Activated T-cell treated with anti-CD3 and anti-CD28 coated beads for 4 hours (primary cell): ENCODE measurements around the gene ZDHHC11B.
"Not testable (repeated sequence)": the region's sequence is repeated elsewhere in the genome, so short reads cannot be mapped to it uniquely, and the experiment has no call there.

Experiments used
- DNase-seq: peaks from one replicate; pipeline ENCODE4 v3.0.0-alpha.2; 2020

ZDHHC11B gene

DNA sequence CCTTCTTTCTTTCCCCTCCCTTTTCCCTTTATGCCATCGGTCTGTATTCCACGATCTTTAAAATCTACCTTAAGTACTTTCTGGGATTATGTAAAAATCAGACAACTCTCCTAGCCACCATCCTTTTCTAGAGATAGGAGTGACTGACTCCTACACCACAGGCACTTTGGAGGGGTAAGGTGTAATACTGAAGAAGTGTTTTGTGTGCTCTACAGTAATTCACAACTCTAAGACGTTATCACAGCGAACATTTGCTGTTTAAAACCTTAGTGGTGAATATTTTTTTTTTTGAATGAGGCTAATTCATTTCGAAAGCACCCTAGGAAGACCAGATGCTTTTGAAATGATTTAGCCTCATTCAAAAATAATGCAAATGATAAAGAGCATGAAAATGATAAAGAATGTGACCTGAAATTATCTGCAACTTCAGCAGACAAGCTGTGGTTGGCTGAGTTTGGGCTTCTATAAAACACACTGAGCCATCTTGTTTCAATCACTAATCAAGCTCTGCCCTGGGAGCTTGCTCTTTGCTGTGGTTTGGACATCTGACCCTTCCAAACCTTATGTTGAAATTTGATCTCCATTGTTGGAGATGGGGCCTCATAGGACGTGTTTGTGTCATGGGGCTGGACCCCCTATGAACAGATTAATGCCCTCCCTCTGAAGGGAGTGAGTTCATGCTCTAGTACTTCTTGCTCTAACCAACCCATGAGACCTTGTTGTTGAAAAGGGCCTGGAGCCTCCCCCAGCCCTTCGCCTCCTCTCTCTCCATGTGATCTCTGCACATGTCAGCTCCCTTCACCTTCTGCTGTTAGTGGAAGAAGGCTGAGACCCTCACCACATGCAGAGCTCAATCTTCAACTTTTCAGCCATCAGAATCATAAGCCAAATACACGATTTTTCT, 70.1 kb downstream of the ZDHHC11B start:
- not testable (repeated sequence) for DNase-seq

DNA sequence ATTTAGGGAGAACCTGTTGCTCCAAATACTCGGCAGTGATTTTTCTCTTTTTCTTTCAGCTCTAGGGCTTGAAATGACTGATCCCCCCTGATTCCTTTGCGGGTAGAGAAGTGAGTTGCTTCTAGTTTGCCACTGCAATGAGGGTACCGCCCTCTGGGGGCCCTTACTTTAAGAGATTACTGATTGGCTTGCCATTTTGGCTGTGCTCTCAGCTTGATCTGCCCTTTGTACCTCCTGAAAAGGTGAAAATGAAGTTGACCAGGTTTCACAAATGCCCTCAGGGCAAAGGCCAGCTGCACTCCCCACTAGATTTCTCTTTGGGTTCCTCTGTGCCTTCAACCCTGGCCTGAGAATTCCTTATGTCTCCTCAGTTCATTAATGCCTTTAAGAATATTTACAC, 70.8 kb downstream of the ZDHHC11B start:
- not testable (repeated sequence) for DNase-seq

DNA sequence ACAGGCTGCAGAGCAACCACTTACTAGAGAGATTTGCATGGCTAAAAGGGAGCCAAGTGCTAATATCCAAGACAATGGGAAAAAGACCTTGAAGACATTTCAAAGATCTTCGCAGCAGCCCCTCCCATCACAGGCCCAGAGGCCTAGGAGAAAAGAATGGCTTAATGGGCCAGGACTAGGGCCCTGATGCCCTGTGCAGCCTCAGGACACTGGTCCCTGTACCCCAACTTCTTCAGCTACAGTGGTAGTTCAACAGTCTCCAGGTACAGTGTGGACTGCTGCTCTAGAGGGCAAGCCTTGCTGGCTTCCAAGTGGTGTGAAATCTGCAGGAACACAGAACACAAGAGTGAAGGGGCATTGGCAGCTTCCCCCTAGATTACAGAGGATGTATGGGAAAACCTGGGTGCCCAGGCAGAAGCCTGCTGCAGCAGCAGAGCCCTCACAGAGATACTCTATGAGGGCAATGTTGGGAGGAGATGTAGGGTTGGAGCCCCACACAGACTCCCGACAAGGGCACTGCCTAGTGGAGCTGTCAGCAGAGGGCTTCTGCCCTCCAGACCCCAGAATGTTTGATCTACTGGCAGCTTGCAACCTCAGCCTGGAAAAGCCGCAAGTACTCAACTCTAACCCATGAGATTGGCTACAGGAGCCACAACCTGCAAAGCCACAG, 75.5 kb downstream of the ZDHHC11B start:
- DNase-seq = not testable (repeated sequence)

- DNase-seq = not testable (repeated sequence)
These were observed 76.2 kb downstream of the ZDHHC11B start for GRCh38 chr5:708374-708773.

DNA sequence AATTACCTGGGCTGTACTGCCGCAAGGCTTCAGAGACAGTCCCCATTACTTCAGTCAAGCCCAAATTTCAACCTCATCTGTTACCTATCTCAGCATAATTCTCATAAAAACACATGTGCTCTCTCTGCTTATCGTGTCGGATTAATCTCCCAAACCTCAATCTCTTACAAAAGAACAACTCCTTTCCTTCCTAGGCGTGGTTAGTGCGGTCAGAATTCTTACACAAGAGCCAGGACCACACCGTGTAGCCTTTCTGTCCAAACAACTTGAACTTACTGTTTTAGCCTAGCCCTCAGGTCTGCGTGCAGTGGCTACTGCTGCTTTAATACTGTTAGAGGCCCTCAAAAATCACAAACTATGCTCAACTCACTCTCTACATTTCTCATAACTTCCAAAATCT, 78.4 kb downstream of the ZDHHC11B start:
- DNase-seq = not testable (repeated sequence)

DNA sequence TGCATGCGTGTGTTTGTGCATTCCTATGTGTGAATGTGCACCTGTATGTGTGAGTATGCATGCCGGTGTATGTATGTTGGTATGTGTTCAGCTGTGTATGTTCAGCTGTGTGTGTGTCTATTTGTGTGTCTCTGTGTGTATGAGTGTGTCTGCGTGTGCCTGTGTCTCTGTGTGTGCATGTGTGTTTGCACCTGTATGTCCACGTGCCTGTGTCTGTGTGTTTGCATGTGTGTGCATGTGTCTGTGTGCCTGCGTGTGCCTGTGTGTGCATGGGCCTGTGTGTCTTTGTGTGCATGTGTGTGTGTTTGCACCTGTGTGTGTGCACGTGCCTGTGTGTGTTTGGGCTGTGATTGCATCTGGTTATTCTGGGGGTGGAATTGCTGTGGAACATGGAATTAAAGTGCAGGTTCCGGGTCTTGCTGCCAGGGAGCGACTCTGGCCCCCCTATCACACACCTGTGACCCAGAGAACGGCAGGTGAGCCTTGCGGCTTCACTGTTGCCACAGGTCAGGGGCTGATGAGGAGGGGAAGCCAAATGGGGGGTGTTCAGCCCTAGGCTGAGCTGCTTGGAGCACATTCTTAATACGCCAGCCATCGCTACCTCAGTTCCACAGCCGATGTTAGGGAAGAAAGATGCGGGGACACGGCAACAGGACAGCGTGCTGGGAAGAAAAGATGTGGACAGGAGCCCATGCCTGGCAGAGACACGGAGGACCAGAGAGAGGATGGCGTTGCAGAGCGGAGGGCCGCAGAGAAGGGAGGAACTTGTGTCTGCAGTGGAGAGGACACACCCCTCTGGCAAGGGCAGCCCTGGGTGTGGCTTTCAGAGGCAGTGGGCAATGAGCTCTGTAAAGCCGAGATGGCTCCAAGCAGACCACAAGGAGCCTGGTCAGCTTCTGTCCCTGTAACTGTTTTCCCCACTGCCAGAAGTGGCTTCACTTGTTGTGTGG, 87.5 kb downstream of the ZDHHC11B start:
- not testable (repeated sequence) for DNase-seq

- DNase-seq = not testable (repeated sequence)
These were observed 88.3 kb downstream of the ZDHHC11B start for GRCh38 chr5:696191-696590.

DNA sequence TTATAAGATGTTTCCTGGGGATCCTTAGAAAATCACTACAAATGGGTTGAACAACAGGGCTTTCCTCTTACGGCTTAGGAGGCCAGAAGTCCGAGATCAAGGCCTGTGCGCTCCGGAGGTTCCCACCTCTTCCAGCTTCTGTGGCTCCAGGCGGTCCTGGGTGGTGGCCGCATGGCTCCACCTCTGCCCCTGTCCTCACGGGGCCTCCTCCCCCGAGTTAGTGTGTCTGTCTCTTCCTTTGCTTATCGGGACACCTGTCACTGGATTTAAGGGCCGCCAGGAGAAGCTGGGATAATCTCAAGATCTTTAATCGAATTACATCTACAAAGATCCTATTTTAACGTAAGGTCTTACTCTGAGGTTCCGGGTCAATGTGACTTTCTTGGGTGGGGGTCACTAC, 89.1 kb downstream of the ZDHHC11B start:
- not testable (repeated sequence) for DNase-seq

DNA sequence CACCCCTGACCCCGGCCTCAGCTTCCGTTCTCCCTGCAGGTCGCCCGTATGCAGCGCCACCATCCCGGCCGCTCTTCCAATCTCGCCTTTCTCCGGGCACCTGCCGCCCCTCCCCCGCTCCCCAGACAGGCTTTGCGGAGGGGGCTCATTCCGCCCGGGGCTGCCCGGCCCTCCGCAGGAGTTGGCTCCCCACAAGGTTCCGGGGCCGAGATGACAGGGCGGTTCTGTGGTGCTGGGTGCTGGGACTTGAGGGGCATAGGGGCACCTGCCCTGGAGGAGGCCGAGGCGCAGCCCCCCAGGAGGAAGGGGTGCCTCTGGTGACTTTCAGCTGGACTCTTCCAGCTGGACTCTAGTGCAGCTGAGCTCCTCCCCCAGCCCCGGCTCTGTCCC, 90.5 kb downstream of the ZDHHC11B start:
- not testable (repeated sequence) for DNase-seq

GRCh38 chr5:693271-694041, 91.1 kb downstream of the ZDHHC11B start, which contains the start of gene TPPP:
TPPP (minus strand) TSS chr5:693352; CDS start chr5:678060, 15,292 bp downstream.
- DNase-seq = peak; percentile 75

- DNase-seq = not testable (repeated sequence)
These were observed 91.9 kb downstream of the ZDHHC11B start for GRCh38 chr5:692529-693041.

GRCh38 chr5:691817-692528, 92.6 kb downstream of the ZDHHC11B start:
- DNase-seq = no peak

- not testable (repeated sequence) for DNase-seq
These were observed 93.5 kb downstream of the ZDHHC11B start for GRCh38 chr5:691049-691448.

DNA sequence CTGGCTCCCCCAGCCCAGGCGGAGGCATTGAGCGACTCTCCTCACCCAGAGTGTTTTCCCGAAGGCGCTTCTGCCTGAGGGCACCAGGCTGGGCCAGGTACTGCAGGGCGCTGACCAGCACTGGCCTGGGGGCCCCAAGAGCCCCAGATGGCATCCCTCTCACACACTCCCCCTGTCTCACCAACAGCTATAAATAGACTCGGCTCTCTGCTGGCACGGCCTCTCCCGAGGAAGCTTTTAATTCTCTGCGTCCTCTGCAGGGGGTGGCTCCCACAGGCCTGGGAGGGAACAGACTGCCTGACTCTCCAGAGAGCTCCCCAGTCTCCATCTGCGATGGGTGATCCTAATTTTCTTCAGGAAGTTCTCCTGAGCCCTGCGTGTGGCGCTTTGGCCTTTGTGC, 94.2 kb downstream of the ZDHHC11B start:
- not testable (repeated sequence) for DNase-seq

- not testable (repeated sequence) for DNase-seq
These were observed 96.0 kb downstream of the ZDHHC11B start for GRCh38 chr5:688348-689010.

- DNase-seq = not testable (repeated sequence)
These were observed 97.6 kb downstream of the ZDHHC11B start for GRCh38 chr5:686936-687335.

GRCh38 chr5:686172-686523, 98.4 kb downstream of the ZDHHC11B start:
- not testable (repeated sequence) for DNase-seq

DNA sequence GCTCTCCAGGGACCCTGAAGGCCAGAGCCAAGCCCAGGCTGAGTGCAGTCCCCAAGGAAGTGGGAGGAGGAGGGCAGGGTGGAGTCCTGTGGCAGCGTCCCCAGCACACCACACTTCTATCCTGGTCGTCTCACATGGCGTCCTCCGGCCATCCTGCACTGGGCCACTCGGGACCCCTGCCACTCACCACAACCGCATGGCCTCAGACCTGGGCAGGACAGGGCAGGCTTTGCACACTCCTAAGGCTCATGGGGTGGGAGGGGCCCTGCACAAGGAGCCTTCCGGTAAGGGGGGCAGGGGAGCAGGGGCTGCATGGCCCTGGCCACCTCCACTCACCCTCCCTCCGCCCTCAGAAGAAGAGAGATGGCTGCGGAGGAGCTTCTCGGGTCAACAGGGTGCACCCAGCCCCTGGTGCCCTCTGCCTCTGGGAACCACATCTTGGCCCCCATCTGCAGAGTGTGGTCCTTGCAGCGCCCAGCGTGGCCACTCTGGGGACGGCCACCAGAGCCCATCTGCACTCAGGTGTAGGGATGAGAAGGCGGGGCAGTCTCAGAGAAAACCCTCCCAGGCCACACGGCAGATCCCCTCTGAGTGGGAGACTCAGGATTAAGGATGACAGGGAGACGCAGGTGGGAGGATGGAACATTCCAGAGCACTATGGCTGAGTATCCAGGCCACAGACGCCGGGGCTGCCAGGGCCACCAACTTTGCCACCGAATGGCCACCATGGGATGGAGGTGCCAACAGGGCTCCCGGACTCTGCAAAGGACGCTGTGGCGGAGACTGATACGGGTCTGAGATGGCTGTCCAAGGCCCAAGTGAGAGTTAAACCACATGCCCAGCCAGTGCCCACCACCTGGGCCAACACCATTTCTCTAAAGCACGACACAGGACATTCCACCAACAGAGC, 99.0 kb downstream of the ZDHHC11B start:
- DNase-seq = no peak

DNA sequence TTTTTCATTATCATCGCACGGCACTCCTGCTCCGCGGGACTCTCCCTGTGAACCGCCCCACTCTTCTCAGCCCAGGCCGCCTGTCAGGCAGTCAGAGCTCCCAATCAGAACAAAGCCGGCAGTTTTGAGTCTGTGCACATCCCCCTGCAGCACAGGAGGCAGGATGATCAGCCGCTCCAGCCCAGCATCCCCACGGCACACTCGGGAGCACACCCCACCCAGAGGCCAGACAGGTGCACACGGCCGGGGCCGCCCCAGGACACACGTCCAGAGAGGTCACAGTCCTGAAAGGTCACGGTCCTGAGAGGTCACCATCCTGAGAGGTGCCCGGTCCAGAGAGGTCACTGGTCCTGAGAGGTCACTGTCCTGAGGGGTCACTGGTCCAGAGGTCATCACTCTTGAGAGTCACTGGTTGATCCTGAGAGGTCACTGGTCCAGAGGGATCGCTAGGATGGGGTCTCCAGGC, 99.7 kb downstream of the ZDHHC11B start:
- DNase-seq = no peak
